ENCODE results near the gene PCDHGA11. TPM values are rescaled to one million over a fixed set of nuclear protein-coding genes. Genes with fewer than 3 reads are reported as not detected.
"Not testable (repeated sequence)": the region's sequence is repeated elsewhere in the genome, so short reads cannot be mapped to it uniquely, and the experiment has no call there.

Gene PCDHGA11
- total RNA-seq, 4 donors from 2014 or later: 1.1 to 4.2 (median 3.5) TPM

DNA sequence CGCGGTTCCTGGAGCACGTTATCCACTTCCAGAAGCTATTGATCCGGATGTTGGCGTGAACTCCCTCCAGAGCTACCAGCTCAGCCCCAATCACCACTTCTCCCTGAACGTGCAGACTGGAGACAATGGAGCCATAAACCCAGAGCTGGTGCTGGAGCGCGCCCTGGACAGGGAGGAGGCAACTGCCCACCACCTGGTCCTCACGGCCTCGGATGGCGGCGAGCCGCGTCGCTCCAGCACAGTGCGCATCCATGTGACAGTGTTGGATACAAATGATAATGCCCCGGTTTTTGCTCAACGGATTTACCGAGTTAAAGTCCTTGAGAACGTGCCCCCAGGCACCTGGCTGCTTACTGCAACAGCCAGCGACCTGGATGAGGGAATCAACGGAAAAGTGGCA lies 17.5 kb upstream of the PCDHGA11 start:
- Histone ChIP-seq H3K36me3 (no peaks in the 10 kb centered on the region), H3K4me1 (peaks cover 0 to 3% (median 0%) of the 10 kb centered on the region in 3 donors), H3K4me3 (peak overlapping the region in 3 of 4 donors; percentile 13 to 53 (median 35)), H3K27me3 (peaks cover 0 to 46% (median 0%) of the 10 kb centered on the region in 4 donors), H3K27ac (no peak overlapping the region), H3K9me3 (peaks cover 15 to 97% (median 90%) of the 10 kb centered on the region in 3 donors)
- TF ChIP-seq, protein P1, sequence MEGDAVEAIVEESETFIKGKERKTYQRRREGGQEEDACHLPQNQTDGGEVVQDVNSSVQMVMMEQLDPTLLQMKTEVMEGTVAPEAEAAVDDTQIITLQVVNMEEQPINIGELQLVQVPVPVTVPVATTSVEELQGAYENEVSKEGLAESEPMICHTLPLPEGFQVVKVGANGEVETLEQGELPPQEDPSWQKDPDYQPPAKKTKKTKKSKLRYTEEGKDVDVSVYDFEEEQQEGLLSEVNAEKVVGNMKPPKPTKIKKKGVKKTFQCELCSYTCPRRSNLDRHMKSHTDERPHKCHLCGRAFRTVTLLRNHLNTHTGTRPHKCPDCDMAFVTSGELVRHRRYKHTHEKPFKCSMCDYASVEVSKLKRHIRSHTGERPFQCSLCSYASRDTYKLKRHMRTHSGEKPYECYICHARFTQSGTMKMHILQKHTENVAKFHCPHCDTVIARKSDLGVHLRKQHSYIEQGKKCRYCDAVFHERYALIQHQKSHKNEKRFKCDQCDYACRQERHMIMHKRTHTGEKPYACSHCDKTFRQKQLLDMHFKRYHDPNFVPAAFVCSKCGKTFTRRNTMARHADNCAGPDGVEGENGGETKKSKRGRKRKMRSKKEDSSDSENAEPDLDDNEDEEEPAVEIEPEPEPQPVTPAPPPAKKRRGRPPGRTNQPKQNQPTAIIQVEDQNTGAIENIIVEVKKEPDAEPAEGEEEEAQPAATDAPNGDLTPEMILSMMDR (IDR thresholded peaks at IDR 0.05): no peak
- TF ChIP-seq POLR2A (IDR thresholded peaks at IDR 0.05): no peak
- 33 to 53% methylated on average over 13 to 18 of the region's 22 CpGs for WGBS, 2 donors
- DNase-seq: no peak
- intact Hi-C loops (cut with DNase I): no loop called here

DNA sequence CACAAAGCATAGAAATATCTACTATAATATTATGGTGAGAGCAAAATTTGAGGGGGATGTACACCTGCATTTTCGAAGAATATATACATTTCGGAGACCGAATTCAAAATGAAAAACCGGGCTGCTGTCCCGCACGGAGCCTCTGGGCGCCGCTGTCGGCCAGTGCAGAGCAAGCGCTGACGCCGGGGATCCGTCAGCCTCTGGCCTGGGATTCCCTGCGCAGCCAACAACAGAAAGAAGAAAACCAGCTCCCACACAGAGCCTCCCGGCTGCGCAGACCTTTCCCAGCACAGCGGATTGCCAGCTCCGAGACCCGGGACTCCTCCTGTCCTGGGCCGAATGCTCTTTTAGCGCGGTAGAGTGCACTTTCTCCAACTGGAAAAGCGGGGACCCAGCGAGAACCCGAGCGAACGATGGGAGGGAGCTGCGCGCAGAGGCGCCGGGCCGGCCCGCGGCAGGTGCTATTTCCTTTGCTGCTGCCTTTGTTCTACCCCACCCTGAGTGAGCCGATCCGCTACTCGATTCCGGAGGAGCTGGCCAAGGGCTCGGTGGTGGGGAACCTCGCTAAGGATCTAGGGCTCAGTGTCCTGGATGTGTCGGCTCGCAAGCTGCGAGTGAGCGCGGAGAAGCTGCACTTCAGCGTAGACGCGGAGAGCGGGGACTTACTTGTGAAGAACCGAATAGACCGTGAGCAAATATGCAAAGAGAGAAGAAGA lies 12.9 kb upstream of the PCDHGA11 start, which contains the start of gene PCDHGB6:
Gene PCDHGB6, plus strand, starts transcription at position 232 of the 716 bp plus-strand sequence. Its CDS starts 182 bp downstream, at position 414.
- H3K4me1 ChIP-seq; H3K36me3 ChIP-seq; intact Hi-C loops (cut with DNase I); H3K27ac ChIP-seq; DNase-seq: not testable (repeated sequence)
- H3K4me3 ChIP-seq: peak within 1 kb of the TSS in 3 of 4 donors; percentile 28 to 55 (median 37)
- H3K27me3 ChIP-seq: peaks cover 0 to 43% (median 0%) of the 10 kb centered on the region in 4 donors
- 25 to 31% methylated on average over 32 to 36 of the region's 51 CpGs for WGBS, 2 donors
- TF ChIP-seq, protein P1 (IDR thresholded peaks at IDR 0.05): peak in 5 of 6 experiments; percentile 18 to 53 (median 34)
- peaks cover 4 to 96% (median 84%) of the 10 kb centered on the region in 3 donors for H3K9me3 ChIP-seq

DNA sequence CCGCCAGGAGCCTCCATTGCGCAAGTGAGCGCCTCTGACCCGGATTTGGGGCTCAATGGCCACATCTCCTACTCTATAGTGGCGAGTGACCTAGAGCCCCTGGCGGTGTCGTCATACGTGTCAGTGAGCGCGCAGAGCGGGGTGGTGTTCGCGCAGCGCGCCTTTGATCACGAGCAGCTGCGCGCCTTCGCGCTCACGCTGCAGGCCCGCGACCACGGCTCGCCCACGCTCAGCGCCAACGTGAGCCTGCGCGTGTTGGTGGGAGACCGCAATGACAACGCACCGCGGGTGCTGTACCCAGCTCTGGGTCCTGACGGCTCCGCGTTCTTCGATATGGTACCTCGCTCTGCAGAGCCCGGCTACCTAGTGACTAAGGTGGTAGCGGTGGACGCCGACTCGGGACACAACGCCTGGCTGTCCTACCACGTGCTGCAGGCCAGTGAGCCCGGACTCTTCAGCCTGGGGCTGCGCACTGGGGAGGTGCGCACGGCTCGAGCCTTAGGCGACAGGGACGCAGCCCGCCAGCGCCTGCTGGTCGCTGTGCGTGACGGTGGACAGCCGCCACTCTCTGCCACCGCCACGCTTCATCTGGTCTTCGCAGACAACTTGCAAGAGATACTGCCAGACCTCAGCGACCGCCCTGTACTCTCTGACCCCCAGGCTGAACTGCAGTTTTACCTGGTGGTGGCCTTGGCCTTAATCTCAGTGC lies 11.1 kb upstream of the PCDHGA11 start:
- H3K36me3 ChIP-seq: peaks cover 0 to 8% (median 0%) of the 10 kb centered on the region in 3 donors
- intact Hi-C loops (cut with DNase I): loop anchor here (10.0 kb wide), 2 partner anchors 115 to 145 kb away; no protein-coding TSS in a partner anchor
- DNase-seq: no peak
- H3K27ac ChIP-seq: no peak overlapping the region
- TF ChIP-seq POLR2A (IDR thresholded peaks at IDR 0.05): no peak
- TF ChIP-seq, protein P1 (IDR thresholded peaks at IDR 0.05): no peak
- peaks cover 0 to 49% (median 0%) of the 10 kb centered on the region in 4 donors for H3K27me3 ChIP-seq
- peaks cover 4 to 96% (median 84%) of the 10 kb centered on the region in 3 donors for H3K9me3 ChIP-seq
- peaks cover 0 to 4% (median 0%) of the 10 kb centered on the region in 3 donors for H3K4me1 ChIP-seq
- H3K4me3 ChIP-seq: peak overlapping the region in 1 of 4 donors; percentile 12
- WGBS, 2 donors: 23 to 64% methylated on average over 5 to 11 of the region's 64 CpGs

DNA sequence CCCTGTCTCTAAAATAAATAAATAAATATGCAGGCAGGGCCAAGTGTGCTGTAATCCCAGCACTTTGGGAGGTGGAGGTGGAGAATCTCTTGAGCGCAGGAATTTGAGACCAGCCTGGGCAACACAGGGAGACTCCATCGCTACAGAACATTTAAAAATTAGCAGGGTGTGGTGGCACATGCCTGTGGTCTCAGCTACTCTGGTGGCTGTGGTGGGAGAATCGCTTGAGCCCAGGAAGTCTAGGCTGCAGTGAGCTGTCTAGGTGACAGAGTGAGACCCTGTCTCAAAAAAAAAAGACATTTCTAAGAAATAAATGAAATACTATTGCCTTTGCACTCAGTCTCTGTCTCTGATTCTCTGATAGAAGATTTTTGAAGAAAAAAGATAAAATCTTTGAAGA lies 9.3 kb upstream of the PCDHGA11 start:
- Histone ChIP-seq H3K4me1 (peaks cover 0 to 4% (median 0%) of the 10 kb centered on the region in 3 donors), H3K27me3 (peaks cover 0 to 51% (median 0%) of the 10 kb centered on the region in 4 donors), H3K36me3 (peaks cover 0 to 8% (median 0%) of the 10 kb centered on the region in 3 donors), H3K9me3 (peaks cover 4 to 96% (median 84%) of the 10 kb centered on the region in 3 donors), H3K27ac (no peak overlapping the region), H3K4me3 (peak overlapping the region in 1 of 4 donors; percentile 20)
- no peak for DNase-seq
- TF ChIP-seq POLR2A (IDR thresholded peaks at IDR 0.05): no peak
- TF ChIP-seq, protein P1 (IDR thresholded peaks at IDR 0.05): no peak
- WGBS, 2 donors: 54 to 66% methylated on average over 3 of the region's 3 CpGs
- intact Hi-C loops (cut with DNase I): loop anchor here (10.0 kb wide), 2 partner anchors 113 to 143 kb away; no protein-coding TSS in a partner anchor
